GM12878 (cell line): ENCODE data around the gene SLC23A2. TPM values are rescaled to one million over a fixed set of nuclear protein-coding genes. Genes with fewer than 3 reads are reported as not detected.

ENCODE experiments used
- ATAC-seq: fragments of 200-7000 bp; cut with Tn5 transposase; 3 replicates; pipeline ENCODE4 v1.9.1; 2020; ENCODE audit warnings: mild to moderate bottlenecking, moderate library complexity
- BruUV-seq: library from RNA; stranded (reverse); fragments of 400-500 nt; replicated peaks from 2 replicates; lab custom pipeline; 2021; lab: Mats Ljungman, UMichigan
- CTCF ChIA-PET: fragments of 300-600 bp; sonication (Branson Sonifier 250); formaldehyde crosslinking; extraction: SDS; loops from one replicate; lab custom pipeline; 2021; ENCODE audit warnings: inconsistent platforms; lab: Yijun Ruan, JAX
- POLR2A ChIA-PET: fragments of 350-600 bp; formaldehyde crosslinking; extraction: SDS; loops from one replicate; lab custom pipeline; 2021; ENCODE audit warnings: inconsistent platforms; lab: Charles Lee
- RAD21 ChIA-PET: fragments of 300-600 bp; sonication (Branson Sonifier 250); formaldehyde crosslinking; loops from one replicate; lab custom pipeline; 2023; ENCODE audit warnings: antibody characterized with exemption; ENCODE audit not compliant: unreplicated experiment; lab: Charles Lee
- SMC1A ChIA-PET: fragments of 300-600 bp; sonication (Branson Sonifier 250); formaldehyde crosslinking; loops from one replicate; lab custom pipeline; 2023; ENCODE audit not compliant: unreplicated experiment, uncharacterized antibody; lab: Charles Lee
- DNase-seq: peaks from one replicate; pipeline ENCODE4 v3.0.0-alpha.2; 2011; ENCODE audit warnings: low read depth, low spot score
- FAIRE-seq: peaks from 3 replicates; lab custom pipeline; 2011; peaks lifted over from hg19 to GRCh38; lab: Jason Lieb, UNC
- H2AFZ ChIP-seq: 2 replicates; pipeline ENCODE4 v1.6.0; 2011; ENCODE audit warnings: low read depth, low read length, control low read depth; ENCODE audit not compliant: control insufficient read depth
- H3K27ac ChIP-seq: 2 replicates; pipeline ENCODE4 v1.5.1; 2011; ENCODE audit warnings: control low read depth; ENCODE audit not compliant: control insufficient read depth, insufficient read depth
- H3K27me3 ChIP-seq, 2 experiments: replicated peaks in 1 of 2; 2 replicates each; pipeline versions ENCODE4 v1.6.0 to v1.6.1; 2011; ENCODE audit warnings: low read length in 1 of 2; ENCODE audit not compliant: control insufficient read depth in 2 of 2, insufficient read depth in 2 of 2
- H3K36me3 ChIP-seq, 2 experiments: 2 replicates each; pipeline ENCODE4 v1.5.1; 2011; ENCODE audit warnings: low read length in 1 of 2; ENCODE audit not compliant: control insufficient read depth in 2 of 2, insufficient read depth in 2 of 2
- H3K4me1 ChIP-seq: 2 replicates; pipeline ENCODE4 v1.6.1; 2011; ENCODE audit warnings: mild to moderate bottlenecking, low read length, moderate library complexity, mixed read lengths; ENCODE audit not compliant: control insufficient read depth, insufficient read depth
- H3K4me2 ChIP-seq: 2 replicates; pipeline ENCODE4 v1.6.0; 2011; ENCODE audit warnings: control low read depth; ENCODE audit not compliant: control insufficient read depth, insufficient read depth
- H3K4me3 ChIP-seq: fragments of 200-600 bp; sonication (generic); 2 replicates; pipeline ENCODE4 v1.5.1; 2016
- H3K79me2 ChIP-seq: 2 replicates; pipeline ENCODE4 v1.6.0; 2011; ENCODE audit warnings: low read length; ENCODE audit not compliant: control insufficient read depth, insufficient read depth
- H3K9ac ChIP-seq: 2 replicates; pipeline ENCODE4 v1.8.0; 2011; ENCODE audit warnings: low read length, control low read depth, mixed read lengths; ENCODE audit not compliant: control insufficient read depth, insufficient read depth
- H3K9me3 ChIP-seq: replicated peaks from 3 replicates; pipeline ENCODE4 v1.5.1; 2011; ENCODE audit warnings: mild to moderate bottlenecking, low read length; ENCODE audit not compliant: control insufficient read depth, insufficient read depth
- H4K20me1 ChIP-seq: 2 replicates; pipeline ENCODE4 v1.6.0; 2011; ENCODE audit not compliant: control insufficient read depth, insufficient read depth
- FOXK2 ChIP-seq: fragments of 450-650 bp; IDR thresholded peaks from 2 replicates; pipeline ENCODE4 v1.6.1; 2017; ENCODE audit warnings: mild to moderate bottlenecking, moderate library complexity
- HDAC2 ChIP-seq: fragments of 200-600 bp; sonication (generic); IDR thresholded peaks from 2 replicates; pipeline ENCODE4 v1.6.1; 2017
- MYC ChIP-seq: IDR thresholded peaks from 2 replicates; pipeline ENCODE4 v1.6.1; 2011; ENCODE audit warnings: mild to moderate bottlenecking, low read length, moderate library complexity, inconsistent platforms; ENCODE audit not compliant: insufficient read depth, insufficient replicate concordance, insufficient read length, severe bottlenecking
- RAD51 ChIP-seq: fragments of 450-650 bp; IDR thresholded peaks from 2 replicates; pipeline ENCODE4 v1.6.1; 2016; ENCODE audit warnings: moderate library complexity, mild to moderate bottlenecking, inconsistent platforms
- SMARCA5 ChIP-seq: fragments of 450-650 bp; IDR thresholded peaks from 2 replicates; pipeline ENCODE4 v1.6.1; 2017; ENCODE audit warnings: mild to moderate bottlenecking
- WGBS: methylation state at CpG from one replicate; pipeline ENCODE4 v1.1.6; 2016; ENCODE audit warnings: low lambda C conversion rate; ENCODE audit not compliant: insufficient replicate concordance, insufficient coverage; ENCODE audit errors: missing lambda C conversion rate; 5-methylcytosine and 5-hydroxymethylcytosine counted together
- in situ Hi-C: fragments of 300-500 bp; cut with MboI; formaldehyde crosslinking; loops from 9 replicates; pipeline ENCODE4 v1.14.3; 2018; ENCODE audit warnings: mixed read lengths
- intact Hi-C: fragments of 100-400 bp; cut with micrococcal nuclease; formaldehyde crosslinking; loops from one replicate; pipeline ENCODE4 v1.14.2; 2022; ENCODE audit not compliant: unreplicated experiment
- polyA plus RNA-seq, 11 experiments: library from polyadenylated mRNA; depleted of rRNA in 4 of 11; unstranded in 6 of 11; stranded (reverse) in 5 of 11; fragments of >200 nt; fragmentation: Nextera tagmentation in 4 of 11; fragmentation: Illumina TruSeq in 1 of 11; extraction: Ambion mirVana in 4 of 11; extraction: Trizol in 1 of 11; gene quantifications; 1 replicate in 1 of 11; 2 replicates in 10 of 11; pipeline versions ENCODE4 v1.2.1 to v1.2.3, GENCODE V29; 2011 to 2016; ENCODE audit warnings: inconsistent platforms in 2 of 11, missing spikeins in 2 of 11, low read depth in 1 of 11
- total RNA-seq, 4 experiments: library from RNA; depleted of rRNA in 3 of 4; stranded (reverse); fragments of >200 nt in 3 of 4; fragmentation: Illumina TruSeq in 1 of 4; extraction: Trizol in 1 of 4; gene quantifications; 2 replicates each; pipeline versions ENCODE4 v1.2.1 to v1.2.3, GENCODE V29; 2013 to 2021
- TF ChIP-seq, protein P1 (sequence below): fragments of 450-650 bp; IDR thresholded peaks from 2 replicates; pipeline ENCODE4 v1.6.1; 2017; ENCODE audit warnings: mild to moderate bottlenecking
- TF ChIP-seq, protein P2 (sequence below): IDR thresholded peaks from 2 replicates; pipeline ENCODE4 v1.6.1; 2012; ENCODE audit warnings: low read depth, low read length, improper control_type of control experiment
- TF ChIP-seq, protein P3 (sequence below): fragments of 150-350 bp; IDR thresholded peaks from 2 replicates; pipeline ENCODE4 v1.6.1; 2016; ENCODE audit warnings: low read depth, low read length
- TF ChIP-seq, protein P4 (sequence below): fragments of 450-650 bp; IDR thresholded peaks from 2 replicates; pipeline ENCODE4 v1.6.1; 2016; ENCODE audit warnings: mild to moderate bottlenecking, moderate library complexity, borderline replicate concordance

The SLC23A2 gene
- total and polyA plus RNA-seq, 10 of the 15 experiments (the other 5 are each of a cell fraction or from before 2014, with no cell fraction given), result 4.4 to 56.1 (median 35.5) TPM

DNA sequence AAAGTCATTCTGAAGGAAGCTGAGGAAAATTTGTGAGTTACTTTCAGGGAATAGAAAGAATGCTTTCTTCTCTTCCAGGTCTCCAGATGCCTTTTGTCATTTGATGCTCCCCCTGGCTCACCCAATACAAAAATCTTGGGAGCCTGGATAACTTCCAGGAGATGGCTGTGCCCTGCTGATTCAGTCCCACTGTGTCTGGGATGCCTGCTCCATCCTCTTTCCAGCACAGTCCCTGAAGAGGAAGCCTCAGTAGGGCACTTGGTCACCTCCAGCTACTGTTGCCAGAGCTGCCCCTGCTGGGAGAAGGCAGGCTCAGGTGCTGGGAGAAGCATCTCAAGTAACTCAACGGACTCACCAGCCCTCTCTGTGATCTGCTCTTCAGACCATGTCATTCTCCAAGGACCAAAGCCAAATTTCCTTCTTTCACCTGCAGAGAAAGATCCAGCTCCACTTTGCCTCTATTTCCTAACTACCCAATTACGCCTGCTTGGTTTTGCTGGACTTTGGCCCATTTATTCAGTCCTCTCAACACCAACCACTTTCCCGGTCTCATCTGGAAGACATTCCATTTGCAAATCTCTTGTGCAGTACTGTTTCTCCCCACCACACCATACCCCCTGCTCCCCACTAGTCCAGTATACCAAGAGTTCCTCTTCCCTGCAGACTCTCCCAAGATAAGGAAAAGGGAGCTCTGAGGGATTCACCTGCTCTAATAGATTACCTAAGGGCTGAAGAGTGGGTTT lies 53.3 kb downstream of the SLC23A2 start (continued):
- TF ChIP-seq, protein P1, sequence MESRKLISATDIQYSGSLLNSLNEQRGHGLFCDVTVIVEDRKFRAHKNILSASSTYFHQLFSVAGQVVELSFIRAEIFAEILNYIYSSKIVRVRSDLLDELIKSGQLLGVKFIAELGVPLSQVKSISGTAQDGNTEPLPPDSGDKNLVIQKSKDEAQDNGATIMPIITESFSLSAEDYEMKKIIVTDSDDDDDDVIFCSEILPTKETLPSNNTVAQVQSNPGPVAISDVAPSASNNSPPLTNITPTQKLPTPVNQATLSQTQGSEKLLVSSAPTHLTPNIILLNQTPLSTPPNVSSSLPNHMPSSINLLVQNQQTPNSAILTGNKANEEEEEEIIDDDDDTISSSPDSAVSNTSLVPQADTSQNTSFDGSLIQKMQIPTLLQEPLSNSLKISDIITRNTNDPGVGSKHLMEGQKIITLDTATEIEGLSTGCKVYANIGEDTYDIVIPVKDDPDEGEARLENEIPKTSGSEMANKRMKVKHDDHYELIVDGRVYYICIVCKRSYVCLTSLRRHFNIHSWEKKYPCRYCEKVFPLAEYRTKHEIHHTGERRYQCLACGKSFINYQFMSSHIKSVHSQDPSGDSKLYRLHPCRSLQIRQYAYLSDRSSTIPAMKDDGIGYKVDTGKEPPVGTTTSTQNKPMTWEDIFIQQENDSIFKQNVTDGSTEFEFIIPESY, result no peak
- TF ChIP-seq, protein P2, sequence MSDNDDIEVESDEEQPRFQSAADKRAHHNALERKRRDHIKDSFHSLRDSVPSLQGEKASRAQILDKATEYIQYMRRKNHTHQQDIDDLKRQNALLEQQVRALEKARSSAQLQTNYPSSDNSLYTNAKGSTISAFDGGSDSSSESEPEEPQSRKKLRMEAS, result no peak
- TF ChIP-seq FOXK2, result no peak
- TF ChIP-seq MYC, result no peak
- TF ChIP-seq, all 136 proteins: peak for 0

DNA sequence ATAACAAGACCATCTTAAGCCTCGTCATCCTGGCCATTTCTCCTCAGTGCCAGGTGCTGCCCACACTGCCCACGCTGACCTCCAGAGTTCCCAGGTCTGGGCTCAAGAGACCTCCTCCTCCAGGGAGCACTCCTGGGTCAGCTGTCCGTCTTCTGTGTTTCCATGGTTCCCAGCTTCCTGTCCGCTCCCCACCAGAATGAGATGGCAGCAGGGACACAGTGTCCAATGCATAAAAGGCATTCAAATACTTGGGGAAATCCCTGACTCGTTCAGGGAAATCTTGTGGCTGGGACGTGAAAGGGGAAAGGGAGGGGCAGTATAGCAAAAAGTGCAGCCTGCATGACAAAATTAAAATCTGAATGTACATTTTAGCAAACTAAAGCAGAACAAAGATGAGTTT lies 54.3 kb downstream of the SLC23A2 start:
- Histone ChIP-seq H4K20me1 (no peaks in the 10 kb centered on the region), H3K9ac (no peak overlapping the region), H3K36me3 (peaks cover 0 to 3% of the 10 kb centered on the region in 2 experiments; a peak in 2 of 4 replicates), H3K9me3 (no peaks in the 10 kb centered on the region), H2AFZ (no peak overlapping the region), H3K79me2 (no peaks in the 10 kb centered on the region), H3K27ac (no peak overlapping the region), H3K27me3 (no peaks in the 10 kb centered on the region), H3K4me1 (peaks cover 23% of the 10 kb centered on the region), H3K4me2 (peak overlapping the region; percentile 34), H3K4me3 (no peak overlapping the region)
- POLR2A ChIA-PET, result interaction anchor here (0.5 to 2.0 kb wide), 5 partner anchors 9 to 90 kb away, joined by 3 to 6 read pairs (median 4); no protein-coding TSS in a partner anchor
- no TSS peak for BruUV-seq
- WGBS, result 7% methylated on average over 6 of the region's 6 CpGs
- intact Hi-C loops, result loop anchor here (5.0 kb wide), 1 partner anchor 135 kb away; no protein-coding TSS in a partner anchor
- in situ Hi-C loops, result no loop called here
- CTCF ChIA-PET, result interaction anchor here (1.1 to 2.1 kb wide), 8 partner anchors 10 to 207 kb away, joined by 3 to 18 read pairs (median 4); no protein-coding TSS in a partner anchor
- peak; percentile 31 for DNase-seq
- SMC1A ChIA-PET, result interaction anchor here (1.0 to 2.6 kb wide), 10 partner anchors 9 to 342 kb away, joined by 3 to 14 read pairs (median 5); no protein-coding TSS in a partner anchor
- RAD21 ChIA-PET, result interaction anchor here (0.9 to 2.1 kb wide), 5 partner anchors 9 to 339 kb away, joined by 3 to 9 read pairs (median 8); no protein-coding TSS in a partner anchor
- peak; percentile 81 for ATAC-seq
- no peak for FAIRE-seq
- TF ChIP-seq SMARCA5 (no peak), HDAC2 (no peak), RAD51 (no peak)
- TF ChIP-seq, protein P3, sequence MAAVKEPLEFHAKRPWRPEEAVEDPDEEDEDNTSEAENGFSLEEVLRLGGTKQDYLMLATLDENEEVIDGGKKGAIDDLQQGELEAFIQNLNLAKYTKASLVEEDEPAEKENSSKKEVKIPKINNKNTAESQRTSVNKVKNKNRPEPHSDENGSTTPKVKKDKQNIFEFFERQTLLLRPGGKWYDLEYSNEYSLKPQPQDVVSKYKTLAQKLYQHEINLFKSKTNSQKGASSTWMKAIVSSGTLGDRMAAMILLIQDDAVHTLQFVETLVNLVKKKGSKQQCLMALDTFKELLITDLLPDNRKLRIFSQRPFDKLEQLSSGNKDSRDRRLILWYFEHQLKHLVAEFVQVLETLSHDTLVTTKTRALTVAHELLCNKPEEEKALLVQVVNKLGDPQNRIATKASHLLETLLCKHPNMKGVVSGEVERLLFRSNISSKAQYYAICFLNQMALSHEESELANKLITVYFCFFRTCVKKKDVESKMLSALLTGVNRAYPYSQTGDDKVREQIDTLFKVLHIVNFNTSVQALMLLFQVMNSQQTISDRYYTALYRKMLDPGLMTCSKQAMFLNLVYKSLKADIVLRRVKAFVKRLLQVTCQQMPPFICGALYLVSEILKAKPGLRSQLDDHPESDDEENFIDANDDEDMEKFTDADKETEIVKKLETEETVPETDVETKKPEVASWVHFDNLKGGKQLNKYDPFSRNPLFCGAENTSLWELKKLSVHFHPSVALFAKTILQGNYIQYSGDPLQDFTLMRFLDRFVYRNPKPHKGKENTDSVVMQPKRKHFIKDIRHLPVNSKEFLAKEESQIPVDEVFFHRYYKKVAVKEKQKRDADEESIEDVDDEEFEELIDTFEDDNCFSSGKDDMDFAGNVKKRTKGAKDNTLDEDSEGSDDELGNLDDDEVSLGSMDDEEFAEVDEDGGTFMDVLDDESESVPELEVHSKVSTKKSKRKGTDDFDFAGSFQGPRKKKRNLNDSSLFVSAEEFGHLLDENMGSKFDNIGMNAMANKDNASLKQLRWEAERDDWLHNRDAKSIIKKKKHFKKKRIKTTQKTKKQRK, result no peak
- TF ChIP-seq, protein P4, sequence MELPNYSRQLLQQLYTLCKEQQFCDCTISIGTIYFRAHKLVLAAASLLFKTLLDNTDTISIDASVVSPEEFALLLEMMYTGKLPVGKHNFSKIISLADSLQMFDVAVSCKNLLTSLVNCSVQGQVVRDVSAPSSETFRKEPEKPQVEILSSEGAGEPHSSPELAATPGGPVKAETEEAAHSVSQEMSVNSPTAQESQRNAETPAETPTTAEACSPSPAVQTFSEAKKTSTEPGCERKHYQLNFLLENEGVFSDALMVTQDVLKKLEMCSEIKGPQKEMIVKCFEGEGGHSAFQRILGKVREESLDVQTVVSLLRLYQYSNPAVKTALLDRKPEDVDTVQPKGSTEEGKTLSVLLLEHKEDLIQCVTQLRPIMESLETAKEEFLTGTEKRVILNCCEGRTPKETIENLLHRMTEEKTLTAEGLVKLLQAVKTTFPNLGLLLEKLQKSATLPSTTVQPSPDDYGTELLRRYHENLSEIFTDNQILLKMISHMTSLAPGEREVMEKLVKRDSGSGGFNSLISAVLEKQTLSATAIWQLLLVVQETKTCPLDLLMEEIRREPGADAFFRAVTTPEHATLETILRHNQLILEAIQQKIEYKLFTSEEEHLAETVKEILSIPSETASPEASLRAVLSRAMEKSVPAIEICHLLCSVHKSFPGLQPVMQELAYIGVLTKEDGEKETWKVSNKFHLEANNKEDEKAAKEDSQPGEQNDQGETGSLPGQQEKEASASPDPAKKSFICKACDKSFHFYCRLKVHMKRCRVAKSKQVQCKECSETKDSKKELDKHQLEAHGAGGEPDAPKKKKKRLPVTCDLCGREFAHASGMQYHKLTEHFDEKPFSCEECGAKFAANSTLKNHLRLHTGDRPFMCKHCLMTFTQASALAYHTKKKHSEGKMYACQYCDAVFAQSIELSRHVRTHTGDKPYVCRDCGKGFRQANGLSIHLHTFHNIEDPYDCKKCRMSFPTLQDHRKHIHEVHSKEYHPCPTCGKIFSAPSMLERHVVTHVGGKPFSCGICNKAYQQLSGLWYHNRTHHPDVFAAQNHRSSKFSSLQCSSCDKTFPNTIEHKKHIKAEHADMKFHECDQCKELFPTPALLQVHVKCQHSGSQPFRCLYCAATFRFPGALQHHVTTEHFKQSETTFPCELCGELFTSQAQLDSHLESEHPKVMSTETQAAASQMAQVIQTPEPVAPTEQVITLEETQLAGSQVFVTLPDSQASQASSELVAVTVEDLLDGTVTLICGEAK, result no peak; the same call in 1 of the 2 replicates
